Measurements from ENCODE around the gene GGCX.

GGCX gene

GRCh38 chr2:85537600-85538506, 23.4 kb downstream of the GGCX start:
- peak overlapping the region; percentile 99 for H3K4me3 Mint-ChIP-seq
- H3K9me3 Mint-ChIP-seq, result no peaks in the 10 kb centered on the region
- H3K27ac Mint-ChIP-seq, result peak overlapping the region; percentile 100
- peak; percentile 46 for DNase-seq
- peaks cover 56% of the 10 kb centered on the region for H3K4me1 Mint-ChIP-seq
- H3K36me3 Mint-ChIP-seq (ENCODE audit: low read depth), result peaks cover 33% of the 10 kb centered on the region
- H3K27me3 Mint-ChIP-seq (ENCODE audit: low read depth, poor library complexity), result peaks cover 4% of the 10 kb centered on the region
- no peak for TF ChIP-seq CTCF (IDR thresholded peaks at IDR 0.05)

- DNase-seq, result no peak
- Mint-ChIP-seq H3K4me1 (peaks cover 42% of the 10 kb centered on the region), H3K4me3 (peak overlapping the region; percentile 99), H3K36me3 (ENCODE audit: low read depth) (peaks cover 20% of the 10 kb centered on the region), H3K27me3 (ENCODE audit: low read depth, poor library complexity) (peaks cover 4% of the 10 kb centered on the region), H3K27ac (peak overlapping the region; percentile 82), H3K9me3 (no peaks in the 10 kb centered on the region)
- TF ChIP-seq CTCF (IDR thresholded peaks at IDR 0.05), result no peak
Measured at GRCh38 chr2:85536479-85536878, 24.8 kb downstream of the GGCX start.

GRCh38 chr2:85534881-85535280, 26.4 kb downstream of the GGCX start:
- H3K36me3 Mint-ChIP-seq (ENCODE audit: low read depth), result peaks cover 5% of the 10 kb centered on the region
- DNase-seq, result no peak
- H3K27me3 Mint-ChIP-seq (ENCODE audit: low read depth, poor library complexity), result peaks cover 8% of the 10 kb centered on the region
- no peak overlapping the region for H3K27ac Mint-ChIP-seq
- no peak overlapping the region for H3K4me3 Mint-ChIP-seq
- no peaks in the 10 kb centered on the region for H3K9me3 Mint-ChIP-seq
- H3K4me1 Mint-ChIP-seq, result peaks cover 28% of the 10 kb centered on the region
- no peak for TF ChIP-seq CTCF (IDR thresholded peaks at IDR 0.05)

- no peak for TF ChIP-seq CTCF (IDR thresholded peaks at IDR 0.05)
- H3K36me3 Mint-ChIP-seq (ENCODE audit: low read depth), result peaks cover 5% of the 10 kb centered on the region
- H3K4me3 Mint-ChIP-seq, result no peak overlapping the region
- no peak for DNase-seq
- peaks cover 8% of the 10 kb centered on the region for H3K27me3 Mint-ChIP-seq (ENCODE audit: low read depth, poor library complexity)
- peaks cover 28% of the 10 kb centered on the region for H3K4me1 Mint-ChIP-seq
- no peaks in the 10 kb centered on the region for H3K9me3 Mint-ChIP-seq
- H3K27ac Mint-ChIP-seq, result no peak overlapping the region
Measured at GRCh38 chr2:85534099-85534498, 27.2 kb downstream of the GGCX start.

- no peaks in the 10 kb centered on the region for H3K9me3 Mint-ChIP-seq
- no peak for DNase-seq
- H3K27me3 Mint-ChIP-seq (ENCODE audit: low read depth, poor library complexity), result peaks cover 9% of the 10 kb centered on the region
- H3K36me3 Mint-ChIP-seq (ENCODE audit: low read depth), result peaks cover 5% of the 10 kb centered on the region
- H3K4me3 Mint-ChIP-seq, result no peak overlapping the region
- no peak for TF ChIP-seq CTCF (IDR thresholded peaks at IDR 0.05)
- peaks cover 21% of the 10 kb centered on the region for H3K4me1 Mint-ChIP-seq
- H3K27ac Mint-ChIP-seq, result no peak overlapping the region
Measured at GRCh38 chr2:85531589-85531988, 29.7 kb downstream of the GGCX start.

GRCh38 chr2:85529809-85530208, 31.5 kb downstream of the GGCX start:
- H3K4me3 Mint-ChIP-seq, result no peak overlapping the region
- no peaks in the 10 kb centered on the region for H3K9me3 Mint-ChIP-seq
- H3K4me1 Mint-ChIP-seq, result peaks cover 29% of the 10 kb centered on the region
- TF ChIP-seq CTCF (IDR thresholded peaks at IDR 0.05), result no peak
- peaks cover 13% of the 10 kb centered on the region for H3K27me3 Mint-ChIP-seq (ENCODE audit: low read depth, poor library complexity)
- no peaks in the 10 kb centered on the region for H3K36me3 Mint-ChIP-seq (ENCODE audit: low read depth)
- no peak for DNase-seq
- no peak overlapping the region for H3K27ac Mint-ChIP-seq
